HepG2 (cell line): ENCODE results near the gene SLC25A46. TPM values are rescaled to one million over a fixed set of nuclear protein-coding genes. Genes with fewer than 3 reads are reported as not detected.

Experiments
- ADNP ChIP-seq: sonication (generic); formaldehyde crosslinking; IDR thresholded peaks from 2 replicates; pipeline ENCODE4 v1.4.0; 2020; ENCODE audit warnings: missing genetic modification reagents
- AGO2 ChIP-seq: fragments of 200-400 bp; formaldehyde crosslinking; optimal IDR thresholded peaks from 2 replicates; pipeline ENCODE3; 2017; ENCODE audit warnings: mild to moderate bottlenecking, low read depth, low read length, moderate library complexity
- ARNT ChIP-seq: fragments of 450-650 bp; IDR thresholded peaks from 2 replicates; pipeline ENCODE4 v1.6.1; 2017
- HES4 ChIP-seq: sonication (generic); formaldehyde crosslinking; IDR thresholded peaks from 2 replicates; pipeline ENCODE4 v1.9.0; 2021; ENCODE audit warnings: mild to moderate bottlenecking, missing genetic modification reagents, borderline replicate concordance
- NCOR1 ChIP-seq: fragments of 200-600 bp; sonication (generic); IDR thresholded peaks from 2 replicates; pipeline ENCODE4 v1.7.0; 2017; ENCODE audit warnings: antibody characterized with exemption, low read length, borderline replicate concordance
- SKIL ChIP-seq: sonication (generic); formaldehyde crosslinking; IDR thresholded peaks from 2 replicates; pipeline ENCODE4 v1.8.0; 2022; ENCODE audit warnings: missing genetic modification reagents, mild to moderate bottlenecking, moderate library complexity, borderline replicate concordance
- ZBTB7B ChIP-seq: sonication (generic); formaldehyde crosslinking; IDR thresholded peaks from 2 replicates; pipeline ENCODE4 v1.4.0; 2020; ENCODE audit warnings: missing genetic modification reagents
- ZNF282 ChIP-seq: fragments of 450-650 bp; IDR thresholded peaks from 2 replicates; pipeline ENCODE4 v1.6.1; 2018; ENCODE audit not compliant: partially characterized antibody
- ZNF414 ChIP-seq: sonication (generic); formaldehyde crosslinking; IDR thresholded peaks from 2 replicates; pipeline ENCODE4 v1.5.0; 2020; ENCODE audit warnings: missing genetic modification reagents
- ZNF660 ChIP-seq: sonication (generic); formaldehyde crosslinking; IDR thresholded peaks from 2 replicates; pipeline ENCODE4 v1.5.1; 2020; ENCODE audit warnings: mild to moderate bottlenecking, low read depth, missing genetic modification reagents, borderline replicate concordance
- ZNF766 ChIP-seq: sonication (generic); formaldehyde crosslinking; IDR thresholded peaks from 2 replicates; pipeline ENCODE4 v1.5.0; 2020; ENCODE audit warnings: missing genetic modification reagents, borderline replicate concordance
- ZNF788 ChIP-seq: sonication (generic); formaldehyde crosslinking; IDR thresholded peaks from 2 replicates; pipeline ENCODE4 v1.5.0; 2020; ENCODE audit warnings: mild to moderate bottlenecking, missing genetic modification reagents, borderline replicate concordance
- ZSCAN25 ChIP-seq: sonication (generic); formaldehyde crosslinking; IDR thresholded peaks from 2 replicates; pipeline ENCODE4 v1.8.0; 2022; ENCODE audit warnings: mild to moderate bottlenecking, missing genetic modification reagents
- polyA plus RNA-seq, 8 experiments: library from polyadenylated mRNA; depleted of rRNA in 3 of 8; stranded (reverse) in 7 of 8; unstranded in 1 of 8; fragments of >200 nt; fragmentation: Illumina TruSeq in 4 of 8; extraction: Trizol in 4 of 8; gene quantifications; 2 replicates each; pipeline versions ENCODE4 v1.2.1 to v1.2.3, GENCODE V29; 2011 to 2016; ENCODE audit warnings: low read depth in 4 of 8, missing spikeins in 1 of 8, mixed read lengths in 1 of 8; ENCODE audit not compliant: insufficient read depth in 1 of 8
- total RNA-seq, 5 experiments: library from RNA; depleted of rRNA; stranded (reverse); fragments of >200 nt; fragmentation: Illumina TruSeq; extraction: Trizol; gene quantifications; 2 replicates each; pipeline ENCODE4 v1.2.3, GENCODE V29; 2016; ENCODE audit warnings: low read depth in 1 of 5
- TF ChIP-seq, protein P1 (sequence below): sonication (generic); formaldehyde crosslinking; IDR thresholded peaks from 2 replicates; pipeline ENCODE4 v1.5.1; 2020; ENCODE audit warnings: mild to moderate bottlenecking, missing genetic modification reagents, moderate library complexity
- TF ChIP-seq, protein P2 (sequence below), 2 experiments: sonication (generic) in 1 of 2; formaldehyde crosslinking in 1 of 2; IDR thresholded peaks; 2 replicates each; pipeline versions ENCODE4 v1.5.1 to v1.6.1; 2011 to 2020; ENCODE audit warnings: borderline replicate concordance in 1 of 2, low read depth in 1 of 2, low read length in 1 of 2, mild to moderate bottlenecking in 1 of 2, missing genetic modification reagents in 1 of 2, moderate library complexity in 1 of 2

SLC25A46 gene
- total and polyA plus RNA-seq, 2 of the 13 experiments (the other 11 are each of a cell fraction or from before 2014, with no cell fraction given) = 14.2 to 34.6 TPM

DNA sequence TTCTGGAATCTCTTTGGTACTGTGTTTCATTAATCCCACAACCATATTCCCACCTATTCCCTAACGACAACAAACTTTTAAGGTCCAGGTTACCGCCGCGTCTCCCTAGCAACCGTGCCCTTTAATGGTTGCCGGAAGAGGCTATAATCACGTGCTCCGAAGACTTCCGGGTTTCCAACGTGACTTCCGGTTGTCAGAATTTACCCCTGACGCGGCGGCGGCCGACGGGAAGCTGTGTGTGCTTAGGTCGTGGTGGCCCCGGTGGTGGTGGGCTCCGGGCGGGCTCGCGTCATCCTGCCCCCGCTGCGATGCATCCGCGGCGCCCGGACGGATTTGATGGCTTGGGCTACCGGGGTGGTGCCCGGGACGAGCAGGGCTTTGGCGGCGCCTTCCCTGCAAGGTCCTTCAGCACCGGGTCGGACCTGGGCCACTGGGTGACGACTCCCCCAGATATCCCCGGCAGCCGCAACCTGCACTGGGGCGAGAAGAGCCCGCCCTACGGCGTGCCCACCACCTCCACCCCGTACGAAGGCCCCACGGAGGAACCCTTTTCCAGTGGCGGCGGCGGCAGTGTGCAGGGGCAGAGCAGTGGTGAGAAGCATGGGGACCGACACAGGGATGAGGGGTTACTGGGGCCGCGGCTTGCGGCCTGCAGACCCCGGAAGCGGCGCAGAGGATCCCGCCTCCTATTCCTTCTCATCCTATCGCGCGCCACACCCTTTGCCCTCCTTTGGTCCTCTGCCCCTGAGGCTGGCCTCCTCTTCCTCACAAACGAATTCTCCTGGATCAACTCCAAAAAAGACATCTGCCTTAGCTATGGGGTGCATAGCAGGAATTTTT, at the start of gene SLC25A46 (continued):
- TF ChIP-seq ZNF660 (CRISPR knock-in tag) (no peak), ZNF788 (CRISPR knock-in tag) (peak; percentile 83; the same call in 1 of the 2 replicates), ZSCAN25 (CRISPR knock-in tag) (peak; percentile 46; the same call in 1 of the 2 replicates), ZBTB7B (no peak), AGO2 (peak; percentile 95), ZNF766 (no peak), SKIL (CRISPR knock-in tag) (no peak), ZNF414 (peak; percentile 80), ZNF282 (no peak), NCOR1 (no peak; the same call in 1 of the 2 replicates), HES4 (CRISPR knock-in tag) (peak; percentile 83), ARNT (no peak), ADNP (CRISPR knock-in tag) (no peak)
- TF ChIP-seq, protein P1, sequence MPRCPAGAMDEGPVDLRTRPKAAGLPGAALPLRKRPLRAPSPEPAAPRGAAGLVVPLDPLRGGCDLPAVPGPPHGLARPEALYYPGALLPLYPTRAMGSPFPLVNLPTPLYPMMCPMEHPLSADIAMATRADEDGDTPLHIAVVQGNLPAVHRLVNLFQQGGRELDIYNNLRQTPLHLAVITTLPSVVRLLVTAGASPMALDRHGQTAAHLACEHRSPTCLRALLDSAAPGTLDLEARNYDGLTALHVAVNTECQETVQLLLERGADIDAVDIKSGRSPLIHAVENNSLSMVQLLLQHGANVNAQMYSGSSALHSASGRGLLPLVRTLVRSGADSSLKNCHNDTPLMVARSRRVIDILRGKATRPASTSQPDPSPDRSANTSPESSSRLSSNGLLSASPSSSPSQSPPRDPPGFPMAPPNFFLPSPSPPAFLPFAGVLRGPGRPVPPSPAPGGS = no peak; the same call in 1 of the 2 replicates
- TF ChIP-seq, protein P2, sequence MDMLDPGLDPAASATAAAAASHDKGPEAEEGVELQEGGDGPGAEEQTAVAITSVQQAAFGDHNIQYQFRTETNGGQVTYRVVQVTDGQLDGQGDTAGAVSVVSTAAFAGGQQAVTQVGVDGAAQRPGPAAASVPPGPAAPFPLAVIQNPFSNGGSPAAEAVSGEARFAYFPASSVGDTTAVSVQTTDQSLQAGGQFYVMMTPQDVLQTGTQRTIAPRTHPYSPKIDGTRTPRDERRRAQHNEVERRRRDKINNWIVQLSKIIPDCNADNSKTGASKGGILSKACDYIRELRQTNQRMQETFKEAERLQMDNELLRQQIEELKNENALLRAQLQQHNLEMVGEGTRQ (IDR thresholded peaks at IDR 0.05; ENCODE audit: low read depth, low read length) = peak; percentile 94
- TF ChIP-seq, protein P2 (CRISPR knock-in tag; IDR thresholded peaks at IDR 0.05; ENCODE audit: borderline replicate concordance) = peak; percentile 98
